Activated naive CD4-positive, alpha-beta T cell treated with anti-CD3 and anti-CD28 coated beads, Interleukin-2, amount 10 ng/mL, durations not matched to agents 7 days and 5 days (primary cell): ENCODE data around the gene CDK11B.
A peak's percentile ranks its signal among the peaks of the same experiment; 100 is the strongest.

Experiments used
- CTCF ChIA-PET: fragments of 350-600 bp; sonication (Branson Sonifier 250); formaldehyde crosslinking; loops from one replicate; lab custom pipeline; 2021; ENCODE audit warnings: antibody characterized with exemption; lab: Charles Lee
- DNase-seq: peaks from one replicate; pipeline ENCODE4 v3.0.0-alpha.2; 2020
- H3K27ac Mint-ChIP-seq: one replicate; pipeline ENCODE4 v1.8.0; 2021; ENCODE audit warnings: mild to moderate bottlenecking, moderate library complexity, mixed read lengths
- H3K27me3 Mint-ChIP-seq: one replicate; pipeline ENCODE4 v1.8.0; 2021; ENCODE audit warnings: mild to moderate bottlenecking, mixed read lengths
- H3K36me3 Mint-ChIP-seq: one replicate; pipeline ENCODE4 v1.8.0; 2021; ENCODE audit warnings: mixed read lengths
- H3K4me1 Mint-ChIP-seq: one replicate; pipeline ENCODE4 v1.8.0; 2021; ENCODE audit warnings: mixed read lengths
- H3K4me3 Mint-ChIP-seq: one replicate; pipeline ENCODE4 v1.8.0; 2021; ENCODE audit warnings: mild to moderate bottlenecking, moderate library complexity, mixed read lengths
- H3K9me3 Mint-ChIP-seq: one replicate; pipeline ENCODE4 v1.8.0; 2021; ENCODE audit warnings: mixed read lengths

CDK11B gene

GRCh38 chr1:1621173-1622009 lies 37.4 kb downstream of the CDK11B start:
- no peak overlapping the region for H3K27ac Mint-ChIP-seq
- H3K4me1 Mint-ChIP-seq = peaks cover 11% of the 10 kb centered on the region
- no peak overlapping the region for H3K4me3 Mint-ChIP-seq
- DNase-seq = no peak
- peaks cover 6% of the 10 kb centered on the region for H3K36me3 Mint-ChIP-seq
- CTCF ChIA-PET = no interaction called here
- H3K9me3 Mint-ChIP-seq = no peaks in the 10 kb centered on the region
- H3K27me3 Mint-ChIP-seq = no peaks in the 10 kb centered on the region

- DNase-seq = no peak
- CTCF ChIA-PET = no interaction called here
- Mint-ChIP-seq H3K4me1 (peaks cover 11% of the 10 kb centered on the region), H3K9me3 (no peaks in the 10 kb centered on the region), H3K27me3 (no peaks in the 10 kb centered on the region), H3K27ac (no peak overlapping the region), H3K36me3 (peaks cover 6% of the 10 kb centered on the region), H3K4me3 (no peak overlapping the region)
Observed at GRCh38 chr1:1620433-1621139, 38.2 kb downstream of the CDK11B start.

- no peak for DNase-seq
- CTCF ChIA-PET = no interaction called here
- Mint-ChIP-seq H3K27ac (no peak overlapping the region), H3K4me1 (peaks cover 11% of the 10 kb centered on the region), H3K27me3 (no peaks in the 10 kb centered on the region), H3K4me3 (no peak overlapping the region), H3K36me3 (peaks cover 6% of the 10 kb centered on the region), H3K9me3 (no peaks in the 10 kb centered on the region)
Observed at GRCh38 chr1:1619917-1620361, 38.9 kb downstream of the CDK11B start.

- no peak for DNase-seq
- no peaks in the 10 kb centered on the region for H3K27me3 Mint-ChIP-seq
Observed at GRCh38 chr1:1618396-1619068, 40.3 kb downstream of the CDK11B start.

GRCh38 chr1:1617925-1618324 lies 40.9 kb downstream of the CDK11B start:
- CTCF ChIA-PET = no interaction called here
- Mint-ChIP-seq H3K9me3 (no peaks in the 10 kb centered on the region), H3K4me3 (peak overlapping the region; percentile 82), H3K4me1 (peaks cover 26% of the 10 kb centered on the region), H3K27ac (no peak overlapping the region), H3K36me3 (peaks cover 15% of the 10 kb centered on the region), H3K27me3 (no peaks in the 10 kb centered on the region)
- no peak for DNase-seq

More at GRCh38 chr1:1618396-1619068, 40.3 kb downstream of the CDK11B start:
- Mint-ChIP-seq H3K4me1 (peaks cover 24% of the 10 kb centered on the region), H3K27ac (no peak overlapping the region), H3K36me3 (peaks cover 14% of the 10 kb centered on the region), H3K4me3 (no peak overlapping the region), H3K9me3 (no peaks in the 10 kb centered on the region)
- CTCF ChIA-PET = no interaction called here

GRCh38 chr1:1617516-1617915 lies 41.3 kb downstream of the CDK11B start:
- CTCF ChIA-PET = no interaction called here
- Mint-ChIP-seq H3K4me3 (peak overlapping the region; percentile 82), H3K27me3 (no peaks in the 10 kb centered on the region), H3K27ac (peak overlapping the region; percentile 85), H3K9me3 (no peaks in the 10 kb centered on the region), H3K4me1 (peaks cover 26% of the 10 kb centered on the region), H3K36me3 (peaks cover 15% of the 10 kb centered on the region)
- DNase-seq = no peak

- Mint-ChIP-seq H3K4me3 (peak overlapping the region; percentile 82), H3K27ac (peak overlapping the region; percentile 85), H3K27me3 (no peaks in the 10 kb centered on the region), H3K4me1 (peaks cover 30% of the 10 kb centered on the region), H3K9me3 (no peaks in the 10 kb centered on the region), H3K36me3 (peaks cover 19% of the 10 kb centered on the region)
- DNase-seq = no peak
- CTCF ChIA-PET = no interaction called here
Observed at GRCh38 chr1:1616838-1617237, 42.0 kb downstream of the CDK11B start.

- no peaks in the 10 kb centered on the region for H3K9me3 Mint-ChIP-seq
- peak; percentile 64 for DNase-seq
- CTCF ChIA-PET = no interaction called here
- H3K27me3 Mint-ChIP-seq = no peaks in the 10 kb centered on the region
- peak overlapping the region; percentile 85 for H3K27ac Mint-ChIP-seq
- peaks cover 31% of the 10 kb centered on the region for H3K4me1 Mint-ChIP-seq
- peak overlapping the region; percentile 82 for H3K4me3 Mint-ChIP-seq
- peaks cover 19% of the 10 kb centered on the region for H3K36me3 Mint-ChIP-seq
Observed at GRCh38 chr1:1616045-1616790, 42.6 kb downstream of the CDK11B start.

- Mint-ChIP-seq H3K27ac (peak within 1 kb of the TSS; percentile 98), H3K27me3 (no peaks in the 10 kb centered on the region), H3K9me3 (no peaks in the 10 kb centered on the region), H3K4me1 (peaks cover 35% of the 10 kb centered on the region), H3K36me3 (peaks cover 19% of the 10 kb centered on the region), H3K4me3 (peak within 1 kb of the TSS; percentile 87)
- peak; percentile 97 for DNase-seq
- CTCF ChIA-PET = interaction anchor here (0.7 kb wide), 1 partner anchor 12 kb away, joined by 3 read pairs; no protein-coding TSS in a partner anchor
Observed at GRCh38 chr1:1615256-1616044, 43.4 kb downstream of the CDK11B start, which contains the start of gene MIB2. Gene MIB2 (plus strand): TSS chr1:1615500. CDS start chr1:1623453, 7,953 bp downstream.

GRCh38 chr1:1614954-1615255 lies 43.9 kb downstream of the CDK11B start:
- Mint-ChIP-seq H3K36me3 (peaks cover 19% of the 10 kb centered on the region), H3K4me3 (peak overlapping the region; percentile 87), H3K4me1 (peaks cover 35% of the 10 kb centered on the region), H3K27me3 (no peaks in the 10 kb centered on the region), H3K27ac (peak overlapping the region; percentile 98), H3K9me3 (no peaks in the 10 kb centered on the region)
- CTCF ChIA-PET = interaction anchor here (0.7 kb wide), 1 partner anchor 11 kb away, joined by 3 read pairs; no protein-coding TSS in a partner anchor
- DNase-seq = no peak

- Mint-ChIP-seq H3K9me3 (no peaks in the 10 kb centered on the region), H3K4me3 (peak overlapping the region; percentile 87), H3K36me3 (peaks cover 19% of the 10 kb centered on the region), H3K4me1 (peaks cover 35% of the 10 kb centered on the region), H3K27me3 (no peaks in the 10 kb centered on the region), H3K27ac (peak overlapping the region; percentile 98)
- peak; percentile 68 for DNase-seq
- CTCF ChIA-PET = interaction anchor here (0.7 kb wide), 1 partner anchor 11 kb away, joined by 3 read pairs; no protein-coding TSS in a partner anchor
Observed at GRCh38 chr1:1614204-1614953, 44.4 kb downstream of the CDK11B start.

- no peaks in the 10 kb centered on the region for H3K9me3 Mint-ChIP-seq
- H3K4me3 Mint-ChIP-seq = peak overlapping the region; percentile 87
Observed at GRCh38 chr1:1613509-1614082, 45.2 kb downstream of the CDK11B start.

More at GRCh38 chr1:1613509-1614082, 45.2 kb downstream of the CDK11B start:
- Mint-ChIP-seq H3K27ac (peak overlapping the region; percentile 98), H3K4me1 (peaks cover 35% of the 10 kb centered on the region), H3K27me3 (no peaks in the 10 kb centered on the region), H3K36me3 (peaks cover 19% of the 10 kb centered on the region)
- no peak for DNase-seq
- CTCF ChIA-PET = no interaction called here
